ENCODE measurements around the gene C9orf85.
"Not testable (repeated sequence)": the region's sequence is repeated elsewhere in the genome, so short reads cannot be mapped to it uniquely, and the experiment has no call there.

DNA sequence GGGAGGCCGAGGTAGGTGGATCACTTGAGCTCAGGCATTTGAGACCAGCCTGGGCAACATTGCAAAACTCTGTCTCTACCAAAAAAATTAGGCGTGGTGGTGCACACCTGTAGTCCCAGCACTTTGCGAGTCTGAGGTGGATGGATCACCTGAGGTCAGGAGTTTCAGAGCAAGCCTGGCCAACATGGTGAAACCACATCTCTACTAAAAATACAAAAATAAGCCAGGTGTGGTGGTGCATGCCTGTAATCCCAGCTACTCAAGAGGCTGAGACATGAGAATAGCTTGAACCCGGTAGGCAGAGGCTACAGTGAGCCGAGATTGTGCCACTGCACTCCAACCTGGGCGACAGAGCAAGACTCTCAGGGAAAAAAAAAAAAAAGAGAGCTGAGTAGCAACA lies 12.7 kb upstream of the C9orf85 start:
- TF ChIP-seq EP300, POLR2A (IDR thresholded peaks at IDR 0.05): not testable (repeated sequence)
- TF ChIP-seq, protein P1, sequence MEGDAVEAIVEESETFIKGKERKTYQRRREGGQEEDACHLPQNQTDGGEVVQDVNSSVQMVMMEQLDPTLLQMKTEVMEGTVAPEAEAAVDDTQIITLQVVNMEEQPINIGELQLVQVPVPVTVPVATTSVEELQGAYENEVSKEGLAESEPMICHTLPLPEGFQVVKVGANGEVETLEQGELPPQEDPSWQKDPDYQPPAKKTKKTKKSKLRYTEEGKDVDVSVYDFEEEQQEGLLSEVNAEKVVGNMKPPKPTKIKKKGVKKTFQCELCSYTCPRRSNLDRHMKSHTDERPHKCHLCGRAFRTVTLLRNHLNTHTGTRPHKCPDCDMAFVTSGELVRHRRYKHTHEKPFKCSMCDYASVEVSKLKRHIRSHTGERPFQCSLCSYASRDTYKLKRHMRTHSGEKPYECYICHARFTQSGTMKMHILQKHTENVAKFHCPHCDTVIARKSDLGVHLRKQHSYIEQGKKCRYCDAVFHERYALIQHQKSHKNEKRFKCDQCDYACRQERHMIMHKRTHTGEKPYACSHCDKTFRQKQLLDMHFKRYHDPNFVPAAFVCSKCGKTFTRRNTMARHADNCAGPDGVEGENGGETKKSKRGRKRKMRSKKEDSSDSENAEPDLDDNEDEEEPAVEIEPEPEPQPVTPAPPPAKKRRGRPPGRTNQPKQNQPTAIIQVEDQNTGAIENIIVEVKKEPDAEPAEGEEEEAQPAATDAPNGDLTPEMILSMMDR (IDR thresholded peaks at IDR 0.05) = not testable (repeated sequence)
